ENCODE results near the gene TEAD2.
"Not testable (repeated sequence)": the region's sequence is repeated elsewhere in the genome, so short reads cannot be mapped to it uniquely, and the experiment has no call there.

Gene TEAD2

GRCh38 chr19:49344505-49345423 is 17.5 kb downstream of the TEAD2 start:
- DNase-seq: no peak

GRCh38 chr19:49343123-49343522 is 19.1 kb downstream of the TEAD2 start:
- DNase-seq: no peak

GRCh38 chr19:49342291-49342721 is 19.9 kb downstream of the TEAD2 start:
- DNase-seq: no peak

GRCh38 chr19:49340865-49341718 is 21.1 kb downstream of the TEAD2 start:
- no peak for DNase-seq

DNA sequence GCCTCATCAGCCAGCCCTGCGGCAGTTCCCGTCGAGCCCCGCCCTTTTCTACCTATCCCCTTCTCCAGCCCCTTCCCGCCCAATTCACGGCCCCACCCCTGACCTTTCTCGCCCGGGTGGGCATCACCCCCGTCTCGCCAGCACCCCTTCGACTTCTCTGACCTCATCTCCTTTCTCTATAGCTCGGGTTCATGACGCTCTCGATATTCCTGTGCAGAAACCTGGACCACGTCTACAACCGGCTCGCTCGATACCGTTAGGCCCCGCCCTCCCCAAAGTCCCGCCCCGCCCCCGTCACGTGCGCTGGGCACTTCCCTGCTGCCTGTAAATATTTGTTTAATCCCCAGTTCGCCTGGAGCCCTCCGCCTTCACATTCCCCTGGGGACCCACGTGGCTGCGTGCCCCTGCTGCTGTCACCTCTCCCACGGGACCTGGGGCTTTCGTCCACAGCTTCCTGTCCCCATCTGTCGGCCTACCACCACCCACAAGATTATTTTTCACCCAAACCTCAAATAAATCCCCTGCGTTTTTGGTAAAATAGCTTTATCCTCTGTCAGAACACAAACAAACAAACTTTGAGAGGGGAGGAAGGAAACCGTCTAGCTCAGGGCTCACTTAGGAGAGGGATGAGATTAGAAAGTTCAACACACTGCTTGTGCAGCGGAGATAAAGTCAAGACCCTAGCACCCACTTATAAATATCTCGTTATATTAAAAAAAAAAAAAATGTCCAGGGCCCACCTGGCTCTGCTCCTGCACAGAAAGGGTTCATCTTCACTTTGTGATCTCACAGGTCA is 21.9 kb downstream of the TEAD2 start:
- no peak for DNase-seq

- DNase-seq: no peak
These were observed 22.7 kb downstream of the TEAD2 start for GRCh38 chr19:49339301-49340068.

DNA sequence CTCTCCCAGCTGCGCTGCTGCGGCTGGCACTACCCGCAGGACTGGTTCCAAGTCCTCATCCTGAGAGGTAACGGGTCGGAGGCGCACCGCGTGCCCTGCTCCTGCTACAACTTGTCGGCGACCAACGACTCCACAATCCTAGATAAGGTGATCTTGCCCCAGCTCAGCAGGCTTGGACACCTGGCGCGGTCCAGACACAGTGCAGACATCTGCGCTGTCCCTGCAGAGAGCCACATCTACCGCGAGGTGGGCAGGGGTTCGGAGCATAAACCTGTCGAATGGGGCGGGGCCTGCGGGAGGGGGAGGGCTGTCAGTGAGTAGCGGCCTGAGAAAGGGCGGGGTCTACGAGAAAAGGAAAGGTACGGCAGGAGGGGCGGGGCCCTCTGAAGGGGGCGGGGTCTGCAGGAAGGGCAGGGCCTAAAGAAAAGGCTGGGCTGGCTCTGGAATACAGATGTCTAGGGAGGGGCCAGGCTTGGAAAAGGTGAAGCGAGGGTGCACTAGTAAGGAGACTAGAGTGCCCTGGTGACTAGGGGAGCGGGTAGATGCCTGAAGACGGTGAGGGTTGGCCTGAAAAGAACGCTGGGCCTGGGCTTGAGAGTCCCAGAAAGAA is 23.4 kb downstream of the TEAD2 start:
- DNase-seq: no peak

GRCh38 chr19:49338023-49338677 is 24.1 kb downstream of the TEAD2 start:
- no peak for DNase-seq

GRCh38 chr19:49337267-49338022 is 24.8 kb downstream of the TEAD2 start:
- no peak for DNase-seq

DNA sequence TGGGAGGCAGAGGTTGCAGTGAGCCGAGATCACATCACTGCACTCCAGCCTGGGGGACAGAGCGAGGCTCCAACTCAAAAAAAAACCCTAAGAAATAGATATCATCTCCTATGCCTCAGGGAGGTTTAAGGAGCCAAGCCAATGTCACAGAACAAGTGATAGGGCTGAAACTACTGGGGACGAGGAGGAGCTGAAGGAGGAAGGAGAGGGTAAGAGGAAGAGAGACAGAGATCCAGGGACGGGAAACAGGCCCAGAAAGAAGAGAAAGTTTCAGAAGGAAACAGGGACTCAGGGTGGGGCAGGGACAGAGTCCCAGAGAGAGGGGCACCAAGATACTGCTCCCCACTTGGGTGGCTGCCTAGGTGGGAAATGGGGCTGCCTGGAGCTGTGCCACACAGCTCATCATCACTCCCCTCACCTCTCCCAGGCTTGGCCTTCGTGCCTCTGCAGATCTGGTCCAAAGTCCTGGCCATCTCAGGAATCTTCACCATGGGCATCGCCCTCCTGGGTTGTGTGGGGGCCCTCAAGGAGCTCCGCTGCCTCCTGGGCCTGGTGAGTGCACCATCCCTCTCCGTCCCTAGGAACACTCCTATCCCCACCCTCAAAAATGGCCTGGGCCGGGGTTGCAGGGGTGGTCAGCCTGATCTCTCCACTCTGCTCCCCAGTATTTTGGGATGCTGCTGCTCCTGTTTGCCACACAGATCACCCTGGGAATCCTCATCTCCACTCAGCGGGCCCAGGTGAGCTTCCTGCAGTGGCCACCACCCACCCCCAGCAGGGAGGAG is 25.5 kb downstream of the TEAD2 start:
- no peak for DNase-seq

- DNase-seq: no peak
These were observed 26.3 kb downstream of the TEAD2 start for GRCh38 chr19:49335784-49336481.

GRCh38 chr19:49335071-49335783 is 27.0 kb downstream of the TEAD2 start, which contains the start of gene CD37:
Gene CD37 (plus strand): TSS chr19:49335406. CDS start chr19:49335541, 135 bp downstream.
- DNase-seq: peak; percentile 47

DNA sequence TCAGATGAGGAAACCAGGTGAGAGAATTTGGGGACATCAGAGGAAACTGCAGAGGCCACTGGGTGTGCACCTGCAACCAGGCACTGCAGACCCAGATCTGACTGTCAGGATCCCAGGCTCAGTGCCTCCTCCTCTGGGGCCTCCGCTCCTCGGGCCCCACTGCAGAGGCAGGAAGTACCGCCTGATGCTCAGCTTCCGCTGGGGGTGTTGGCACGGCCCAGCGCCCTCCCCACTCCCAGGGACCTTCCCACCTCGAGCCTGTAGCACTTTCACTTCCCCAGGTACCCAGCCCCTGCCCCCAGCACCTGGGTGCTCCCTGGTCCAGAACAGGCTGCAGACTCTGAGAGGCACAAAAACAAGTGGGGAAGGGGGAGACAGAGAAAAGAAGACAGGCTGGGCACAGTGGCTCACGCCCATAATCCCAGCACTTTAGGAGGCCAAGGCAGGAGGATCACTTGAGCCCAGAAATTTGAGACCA is 28.4 kb downstream of the TEAD2 start:
- peak; percentile 49 for DNase-seq

- no peak for DNase-seq
These were observed 28.8 kb downstream of the TEAD2 start for GRCh38 chr19:49333418-49333805.

GRCh38 chr19:49332691-49333417 is 29.4 kb downstream of the TEAD2 start:
- not testable (repeated sequence) for DNase-seq

- DNase-seq: peak; percentile 33
These were observed 30.6 kb downstream of the TEAD2 start for GRCh38 chr19:49331616-49332055.

GRCh38 chr19:49331187-49331586 is 31.0 kb downstream of the TEAD2 start:
- not testable (repeated sequence) for DNase-seq
